ENCODE data around the gene HAO1.
"Not testable (repeated sequence)": the region's sequence is repeated elsewhere in the genome, so short reads cannot be mapped to it uniquely, and the experiment has no call there.

The HAO1 gene

DNA sequence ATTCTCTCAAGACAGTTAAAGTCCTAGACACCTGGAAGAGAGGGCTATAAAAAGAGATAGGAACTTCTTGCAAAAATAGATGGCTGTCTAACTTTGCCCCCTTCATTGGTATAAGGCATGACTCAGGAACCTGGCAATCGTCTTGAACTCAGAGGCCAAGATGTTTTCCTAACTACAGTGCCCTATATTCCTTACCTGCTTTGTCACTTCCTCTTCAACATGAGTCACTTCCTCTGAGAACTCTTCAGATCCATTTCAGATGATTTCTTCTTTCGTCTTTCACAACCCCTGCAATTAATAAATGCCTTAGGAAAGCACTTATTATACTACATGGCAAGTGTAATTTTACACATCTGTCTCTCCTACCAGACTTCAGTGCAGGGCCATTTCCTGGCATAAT lies 83.5 kb downstream of the HAO1 start:
- H3K9me3 Mint-ChIP-seq, result no peaks in the 10 kb centered on the region
- no peak overlapping the region for H3K4me3 Mint-ChIP-seq
- H3K27me3 Mint-ChIP-seq, result no peaks in the 10 kb centered on the region
- DNase-seq, result no peak
- no peaks in the 10 kb centered on the region for H3K36me3 Mint-ChIP-seq
- peaks cover 2% of the 10 kb centered on the region for H3K4me1 Mint-ChIP-seq
- H3K27ac Mint-ChIP-seq, result no peak overlapping the region
- CTCF ChIA-PET, result no interaction called here

GRCh38 chr20:7855545-7855944 lies 84.7 kb downstream of the HAO1 start:
- no peaks in the 10 kb centered on the region for H3K36me3 Mint-ChIP-seq
- CTCF ChIA-PET, result no interaction called here
- DNase-seq, result no peak

DNA sequence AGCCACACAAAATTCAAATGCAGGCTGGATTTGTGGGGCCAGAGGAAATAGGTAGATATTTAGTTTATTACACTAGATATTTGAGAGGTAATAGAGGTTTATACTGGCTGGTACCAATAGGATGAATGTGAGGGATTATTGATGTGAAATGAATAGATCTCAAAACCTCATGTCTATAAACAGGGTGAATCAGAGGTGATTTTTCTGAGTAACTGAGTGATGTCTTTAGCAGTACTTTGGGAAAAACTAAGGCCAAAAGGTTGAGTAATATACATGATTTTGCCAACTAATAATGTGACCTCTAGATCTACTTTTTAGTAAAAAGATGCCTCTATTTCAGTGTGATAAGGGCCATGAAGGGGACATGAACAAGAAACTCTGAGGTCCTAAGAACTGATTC lies 86.8 kb downstream of the HAO1 start:
- Mint-ChIP-seq H3K36me3 (no peaks in the 10 kb centered on the region), H3K27ac (no peak overlapping the region), H3K4me3 (no peak overlapping the region), H3K27me3 (no peaks in the 10 kb centered on the region), H3K9me3 (no peaks in the 10 kb centered on the region), H3K4me1 (peaks cover 2% of the 10 kb centered on the region)
- CTCF ChIA-PET, result no interaction called here
- DNase-seq, result no peak

More at GRCh38 chr20:7855545-7855944, 84.7 kb downstream of the HAO1 start:
- Mint-ChIP-seq H3K4me3 (no peak overlapping the region), H3K27me3 (no peaks in the 10 kb centered on the region), H3K9me3 (no peaks in the 10 kb centered on the region), H3K27ac (no peak overlapping the region), H3K4me1 (peaks cover 2% of the 10 kb centered on the region)

DNA sequence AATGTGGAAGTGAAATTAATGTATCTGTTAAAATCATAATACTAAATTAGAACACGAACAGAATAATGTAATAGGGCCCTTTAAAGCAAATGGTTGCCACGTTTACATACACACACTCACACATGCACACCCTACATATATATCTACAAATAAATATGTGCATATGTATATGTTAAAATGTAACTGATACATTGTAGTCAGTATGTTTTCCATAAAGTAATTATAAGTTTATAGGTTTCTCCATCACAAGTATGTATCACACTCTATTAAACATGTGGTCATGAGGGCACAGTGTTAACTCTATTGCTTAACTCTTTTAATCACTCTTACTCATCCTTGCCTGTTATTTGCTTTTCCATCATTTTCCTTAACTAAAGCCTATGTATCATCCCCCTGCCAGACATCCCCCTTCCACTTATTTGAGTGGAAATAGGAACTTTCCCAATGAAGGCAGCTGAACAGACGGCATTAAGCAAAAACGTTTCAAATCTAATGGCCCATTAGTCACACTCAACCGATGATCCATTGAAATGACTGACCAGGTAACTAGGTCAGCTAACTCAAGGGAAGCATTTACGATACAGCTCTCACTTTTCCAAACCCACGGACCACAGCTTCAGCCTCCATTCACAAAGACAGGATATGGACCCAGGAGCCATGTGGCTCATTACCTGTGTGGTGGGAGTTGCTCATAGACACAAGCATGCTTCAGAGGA lies 89.3 kb downstream of the HAO1 start:
- H3K27me3 Mint-ChIP-seq, result no peaks in the 10 kb centered on the region
- no peak overlapping the region for H3K27ac Mint-ChIP-seq
- CTCF ChIA-PET, result no interaction called here
- H3K4me3 Mint-ChIP-seq, result no peak overlapping the region
- H3K9me3 Mint-ChIP-seq, result no peaks in the 10 kb centered on the region
- no peaks in the 10 kb centered on the region for H3K36me3 Mint-ChIP-seq
- no peaks in the 10 kb centered on the region for H3K4me1 Mint-ChIP-seq
- DNase-seq, result no peak

- Mint-ChIP-seq H3K27me3 (no peaks in the 10 kb centered on the region), H3K4me1 (no peaks in the 10 kb centered on the region), H3K36me3 (no peaks in the 10 kb centered on the region), H3K4me3 (no peak overlapping the region), H3K9me3 (no peaks in the 10 kb centered on the region), H3K27ac (no peak overlapping the region)
- DNase-seq, result no peak
- CTCF ChIA-PET, result no interaction called here
Observed at GRCh38 chr20:7849675-7850074, 90.6 kb downstream of the HAO1 start.

- DNase-seq, result no peak
- CTCF ChIA-PET, result no interaction called here
- no peaks in the 10 kb centered on the region for H3K36me3 Mint-ChIP-seq
- H3K4me3 Mint-ChIP-seq, result no peak overlapping the region
- H3K27me3 Mint-ChIP-seq, result no peaks in the 10 kb centered on the region
- H3K4me1 Mint-ChIP-seq, result no peaks in the 10 kb centered on the region
- H3K9me3 Mint-ChIP-seq, result no peaks in the 10 kb centered on the region
- no peak overlapping the region for H3K27ac Mint-ChIP-seq
Observed at GRCh38 chr20:7848351-7848750, 91.9 kb downstream of the HAO1 start.

DNA sequence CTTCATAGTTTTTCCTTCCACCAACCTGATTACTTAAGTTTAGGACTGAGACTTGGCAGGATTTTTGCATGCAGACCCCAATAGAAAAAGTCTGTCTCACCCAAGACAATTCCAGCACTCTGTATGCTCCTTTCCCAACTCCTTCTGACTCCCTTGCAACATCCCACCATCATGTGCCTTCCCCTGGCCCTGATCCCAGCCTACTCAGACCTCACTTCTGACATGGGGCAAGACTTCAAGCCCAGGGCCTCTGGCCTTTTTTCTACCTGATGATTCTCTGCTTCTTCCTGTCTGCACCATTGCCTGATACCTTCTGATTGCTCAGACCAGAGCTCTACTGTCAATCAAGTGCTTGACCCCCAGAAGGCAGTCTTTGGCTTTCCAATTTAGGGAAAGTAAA lies 96.6 kb downstream of the HAO1 start:
- H3K4me1 Mint-ChIP-seq, result no peaks in the 10 kb centered on the region
- CTCF ChIA-PET, result interaction anchor here (0.6 kb wide), 1 partner anchor 439 kb away, joined by 3 read pairs; no protein-coding TSS in a partner anchor
- no peaks in the 10 kb centered on the region for H3K36me3 Mint-ChIP-seq
- H3K4me3 Mint-ChIP-seq, result no peak overlapping the region
- no peak for DNase-seq
- H3K27me3 Mint-ChIP-seq, result no peaks in the 10 kb centered on the region
- H3K27ac Mint-ChIP-seq, result no peak overlapping the region
- no peaks in the 10 kb centered on the region for H3K9me3 Mint-ChIP-seq

- Mint-ChIP-seq H3K4me1 (no peaks in the 10 kb centered on the region), H3K9me3 (no peaks in the 10 kb centered on the region), H3K27ac (no peak overlapping the region), H3K27me3 (no peaks in the 10 kb centered on the region), H3K4me3 (no peak overlapping the region), H3K36me3 (no peaks in the 10 kb centered on the region)
- CTCF ChIA-PET, result interaction anchor here (0.6 kb wide), 1 partner anchor 268 kb away, joined by 3 read pairs; no protein-coding TSS in a partner anchor
- no peak for DNase-seq
Observed at GRCh38 chr20:7841971-7842310, 98.3 kb downstream of the HAO1 start.

DNA sequence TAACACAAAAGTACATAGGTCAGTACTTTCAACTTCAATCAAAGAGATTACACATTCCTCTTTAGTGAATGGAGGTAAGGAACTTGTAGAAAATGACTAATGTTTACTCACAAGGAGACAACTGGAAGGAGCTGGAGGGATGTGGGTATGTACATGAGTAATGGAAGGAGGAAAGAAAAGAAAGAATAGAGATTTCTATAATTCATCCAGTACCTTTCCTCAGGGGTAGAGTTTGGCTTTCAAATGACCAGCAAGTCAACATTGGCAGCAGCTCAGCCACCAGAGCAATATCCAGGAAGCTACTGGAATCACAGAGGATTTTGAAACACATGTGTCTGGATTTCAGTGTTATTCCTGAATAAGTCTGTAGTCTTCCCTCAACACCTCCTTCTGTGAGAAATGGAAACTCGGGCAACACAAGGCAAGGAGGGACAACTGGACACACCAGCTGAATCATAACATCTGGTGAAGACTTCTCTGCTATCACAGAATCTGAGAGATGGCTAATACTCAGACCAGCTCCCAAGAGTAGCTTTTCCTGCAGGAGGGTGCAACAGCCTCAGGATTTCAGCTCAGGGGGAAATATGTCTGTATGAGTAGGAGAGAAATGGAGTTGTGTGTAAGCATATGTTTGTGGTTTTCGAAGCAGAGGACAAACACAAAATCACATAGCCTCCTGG lies 98.8 kb downstream of the HAO1 start:
- H3K27ac Mint-ChIP-seq, result no peak overlapping the region
- no peak overlapping the region for H3K4me3 Mint-ChIP-seq
- no peaks in the 10 kb centered on the region for H3K27me3 Mint-ChIP-seq
- no peaks in the 10 kb centered on the region for H3K4me1 Mint-ChIP-seq
- H3K9me3 Mint-ChIP-seq, result no peaks in the 10 kb centered on the region
- no peaks in the 10 kb centered on the region for H3K36me3 Mint-ChIP-seq
- CTCF ChIA-PET, result interaction anchor here (0.6 kb wide), 1 partner anchor 268 kb away, joined by 3 read pairs; no protein-coding TSS in a partner anchor
- no peak for DNase-seq

GRCh38 chr20:7836076-7836475 lies 104.2 kb downstream of the HAO1 start:
- H3K27me3 Mint-ChIP-seq, result no peaks in the 10 kb centered on the region
- no peak overlapping the region for H3K4me3 Mint-ChIP-seq
- H3K9me3 Mint-ChIP-seq, result peaks cover 5% of the 10 kb centered on the region
- H3K4me1 Mint-ChIP-seq, result no peaks in the 10 kb centered on the region
- H3K27ac Mint-ChIP-seq, result no peak overlapping the region
- DNase-seq, result no peak
- no peaks in the 10 kb centered on the region for H3K36me3 Mint-ChIP-seq
- CTCF ChIA-PET, result no interaction called here

DNA sequence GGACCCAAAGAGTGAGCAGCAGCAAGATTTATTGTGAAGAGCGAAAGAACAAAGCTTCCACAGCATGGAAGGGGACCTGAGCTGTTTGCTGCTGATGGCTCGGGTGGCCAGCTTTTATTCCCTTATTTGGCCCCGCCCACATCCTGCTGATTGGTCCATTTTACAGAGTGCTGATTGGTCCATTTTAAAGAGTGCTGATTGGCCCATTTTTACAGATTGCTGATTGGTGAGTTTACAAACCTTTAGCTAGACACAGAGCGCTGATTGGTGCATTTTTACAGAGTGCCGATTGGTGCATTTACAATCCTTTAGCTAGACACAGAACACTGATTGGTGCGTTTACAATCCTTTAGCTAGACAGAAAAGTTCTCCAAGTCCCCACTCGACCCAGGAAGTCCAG lies 105.8 kb downstream of the HAO1 start:
- H3K27me3 Mint-ChIP-seq, H3K27ac Mint-ChIP-seq, CTCF ChIA-PET, H3K4me3 Mint-ChIP-seq, H3K36me3 Mint-ChIP-seq, DNase-seq, H3K9me3 Mint-ChIP-seq, H3K4me1 Mint-ChIP-seq: not testable (repeated sequence)

Measured in activated naive CD4-positive, alpha-beta T cell treated with anti-CD3 and anti-CD28 coated beads, Interleukin-2, amount 10 ng/mL, durations not matched to agents 7 days and 5 days (primary cell).